HG03521 (cell line): ENCODE data around the gene NCOA5.

Experiments
- ATAC-seq: cut with Tn5 transposase; IDR thresholded peaks from one replicate; pipeline ENCODE4 v1.9.1; 2021; ENCODE audit warnings: mild to moderate bottlenecking, moderate library complexity; ENCODE audit not compliant: unreplicated experiment

NCOA5 gene

GRCh38 chr20:46089417-46090388 is at the start of gene NCOA5:
Gene NCOA5 (minus strand): TSS chr20:46089962. CDS start chr20:46079424, 10,538 bp downstream.
- peak; percentile 82 for ATAC-seq

GRCh38 chr20:46139266-46139889 is 49.6 kb upstream of the NCOA5 start:
- no peak for ATAC-seq

GRCh38 chr20:46137816-46138215 is 48.1 kb upstream of the NCOA5 start:
- no peak for ATAC-seq

- no peak for ATAC-seq
Observed at GRCh38 chr20:46135856-46136633, 46.3 kb upstream of the NCOA5 start.

- ATAC-seq = no peak
Observed at GRCh38 chr20:46134716-46135115, 45.0 kb upstream of the NCOA5 start.

GRCh38 chr20:46133886-46134654 is 44.3 kb upstream of the NCOA5 start:
- no peak for ATAC-seq

- ATAC-seq = no peak
Observed at GRCh38 chr20:46132705-46133120, 43.0 kb upstream of the NCOA5 start.

- no peak for ATAC-seq
Observed at GRCh38 chr20:46131396-46131795, 41.6 kb upstream of the NCOA5 start.

GRCh38 chr20:46130534-46130933 is 40.8 kb upstream of the NCOA5 start:
- no peak for ATAC-seq

- ATAC-seq = no peak
Observed at GRCh38 chr20:46129955-46130481, 40.3 kb upstream of the NCOA5 start.

GRCh38 chr20:46128310-46129151 is 38.8 kb upstream of the NCOA5 start:
- ATAC-seq = no peak

GRCh38 chr20:46127396-46128010 is 37.7 kb upstream of the NCOA5 start:
- no peak for ATAC-seq

GRCh38 chr20:46126440-46127056 is 36.8 kb upstream of the NCOA5 start:
- no peak for ATAC-seq

- no peak for ATAC-seq
Observed at GRCh38 chr20:46123482-46124245, 33.9 kb upstream of the NCOA5 start.

GRCh38 chr20:46122516-46123481 is 33.0 kb upstream of the NCOA5 start:
- ATAC-seq = no peak

GRCh38 chr20:46122071-46122470 is 32.3 kb upstream of the NCOA5 start:
- no peak for ATAC-seq
